HL-60 (cell line): ENCODE data around the gene SCMH1.

Experiments
- GABPA ChIP-seq: IDR thresholded peaks from 2 replicates; pipeline ENCODE4 v1.6.1; 2012; ENCODE audit warnings: low read depth
- POLR2AphosphoS5 ChIP-seq: IDR thresholded peaks from 2 replicates; pipeline ENCODE4 v1.6.1; 2012; ENCODE audit warnings: low read depth
- SPI1 ChIP-seq: IDR thresholded peaks from 2 replicates; pipeline ENCODE4 v1.6.1; 2012; ENCODE audit warnings: low read depth, mild to moderate bottlenecking, borderline replicate concordance
- TF ChIP-seq, protein P1 (sequence below): IDR thresholded peaks from one replicate; pipeline ENCODE4 v1.5.1; 2011; ENCODE audit warnings: low read length, control low read depth, inconsistent platforms; ENCODE audit not compliant: insufficient read depth
- TF ChIP-seq, protein P2 (sequence below): IDR thresholded peaks from 2 replicates; pipeline ENCODE4 v1.6.1; 2012; ENCODE audit warnings: low read depth; ENCODE audit not compliant: insufficient replicate concordance

DNA sequence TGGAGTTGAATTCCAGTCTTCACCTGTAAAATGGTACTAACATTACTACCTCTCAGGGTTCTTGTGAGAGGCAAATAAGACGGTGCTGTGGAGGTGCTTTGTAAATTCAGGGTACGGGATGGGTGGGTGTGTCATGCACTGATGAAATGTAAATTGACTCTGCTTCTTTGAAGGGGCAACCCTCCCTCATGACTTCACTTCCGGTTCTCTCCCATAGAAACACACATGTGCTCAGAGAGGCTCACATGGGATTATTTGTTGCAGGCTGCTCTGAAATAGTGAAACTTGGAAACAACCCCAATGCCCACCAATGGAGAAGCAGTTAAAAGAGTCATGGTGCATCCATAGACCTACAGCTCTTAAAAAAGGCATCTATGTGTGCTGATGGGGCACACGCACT, 44.9 kb upstream of the SCMH1 start:
- TF ChIP-seq, protein P1, sequence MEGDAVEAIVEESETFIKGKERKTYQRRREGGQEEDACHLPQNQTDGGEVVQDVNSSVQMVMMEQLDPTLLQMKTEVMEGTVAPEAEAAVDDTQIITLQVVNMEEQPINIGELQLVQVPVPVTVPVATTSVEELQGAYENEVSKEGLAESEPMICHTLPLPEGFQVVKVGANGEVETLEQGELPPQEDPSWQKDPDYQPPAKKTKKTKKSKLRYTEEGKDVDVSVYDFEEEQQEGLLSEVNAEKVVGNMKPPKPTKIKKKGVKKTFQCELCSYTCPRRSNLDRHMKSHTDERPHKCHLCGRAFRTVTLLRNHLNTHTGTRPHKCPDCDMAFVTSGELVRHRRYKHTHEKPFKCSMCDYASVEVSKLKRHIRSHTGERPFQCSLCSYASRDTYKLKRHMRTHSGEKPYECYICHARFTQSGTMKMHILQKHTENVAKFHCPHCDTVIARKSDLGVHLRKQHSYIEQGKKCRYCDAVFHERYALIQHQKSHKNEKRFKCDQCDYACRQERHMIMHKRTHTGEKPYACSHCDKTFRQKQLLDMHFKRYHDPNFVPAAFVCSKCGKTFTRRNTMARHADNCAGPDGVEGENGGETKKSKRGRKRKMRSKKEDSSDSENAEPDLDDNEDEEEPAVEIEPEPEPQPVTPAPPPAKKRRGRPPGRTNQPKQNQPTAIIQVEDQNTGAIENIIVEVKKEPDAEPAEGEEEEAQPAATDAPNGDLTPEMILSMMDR, result no peak
- TF ChIP-seq, protein P2, sequence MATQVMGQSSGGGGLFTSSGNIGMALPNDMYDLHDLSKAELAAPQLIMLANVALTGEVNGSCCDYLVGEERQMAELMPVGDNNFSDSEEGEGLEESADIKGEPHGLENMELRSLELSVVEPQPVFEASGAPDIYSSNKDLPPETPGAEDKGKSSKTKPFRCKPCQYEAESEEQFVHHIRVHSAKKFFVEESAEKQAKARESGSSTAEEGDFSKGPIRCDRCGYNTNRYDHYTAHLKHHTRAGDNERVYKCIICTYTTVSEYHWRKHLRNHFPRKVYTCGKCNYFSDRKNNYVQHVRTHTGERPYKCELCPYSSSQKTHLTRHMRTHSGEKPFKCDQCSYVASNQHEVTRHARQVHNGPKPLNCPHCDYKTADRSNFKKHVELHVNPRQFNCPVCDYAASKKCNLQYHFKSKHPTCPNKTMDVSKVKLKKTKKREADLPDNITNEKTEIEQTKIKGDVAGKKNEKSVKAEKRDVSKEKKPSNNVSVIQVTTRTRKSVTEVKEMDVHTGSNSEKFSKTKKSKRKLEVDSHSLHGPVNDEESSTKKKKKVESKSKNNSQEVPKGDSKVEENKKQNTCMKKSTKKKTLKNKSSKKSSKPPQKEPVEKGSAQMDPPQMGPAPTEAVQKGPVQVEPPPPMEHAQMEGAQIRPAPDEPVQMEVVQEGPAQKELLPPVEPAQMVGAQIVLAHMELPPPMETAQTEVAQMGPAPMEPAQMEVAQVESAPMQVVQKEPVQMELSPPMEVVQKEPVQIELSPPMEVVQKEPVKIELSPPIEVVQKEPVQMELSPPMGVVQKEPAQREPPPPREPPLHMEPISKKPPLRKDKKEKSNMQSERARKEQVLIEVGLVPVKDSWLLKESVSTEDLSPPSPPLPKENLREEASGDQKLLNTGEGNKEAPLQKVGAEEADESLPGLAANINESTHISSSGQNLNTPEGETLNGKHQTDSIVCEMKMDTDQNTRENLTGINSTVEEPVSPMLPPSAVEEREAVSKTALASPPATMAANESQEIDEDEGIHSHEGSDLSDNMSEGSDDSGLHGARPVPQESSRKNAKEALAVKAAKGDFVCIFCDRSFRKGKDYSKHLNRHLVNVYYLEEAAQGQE, result no peak
- no peak for TF ChIP-seq GABPA
- TF ChIP-seq SPI1, result no peak
- TF ChIP-seq POLR2AphosphoS5, result no peak
